GM13977 (cell line): ENCODE measurements around the gene SLC39A5.

Experiments used
- DNase-seq: peaks from one replicate; pipeline ENCODE4 v3.0.0; 2012; ENCODE audit warnings: low spot score
- CTCF ChIP-seq: IDR thresholded peaks from 2 replicates; pipeline ENCODE4 v1.5.1; 2012; ENCODE audit warnings: mild to moderate bottlenecking, control low read depth; ENCODE audit not compliant: insufficient read depth; ENCODE audit errors: extremely low read depth, missing control alignments
- in situ Hi-C: fragments of 300-500 bp; cut with MboI; formaldehyde crosslinking; loops from one replicate; pipeline ENCODE4 v1.12.0; 2022; ENCODE audit warnings: low sequenced_read_pairs, low pct_unique_long_range_greater_than_20kb, mixed read lengths, inconsistent platforms; ENCODE audit not compliant: unreplicated experiment

Gene SLC39A5

GRCh38 chr12:56213878-56214277, 16.0 kb upstream of the SLC39A5 start:
- in situ Hi-C loops: no loop called here
- DNase-seq: no peak
- TF ChIP-seq CTCF: no peak

- in situ Hi-C loops: no loop called here
- TF ChIP-seq CTCF: no peak
- DNase-seq: no peak
Measured at GRCh38 chr12:56216461-56216860, 13.4 kb upstream of the SLC39A5 start.

- no peak for DNase-seq
- in situ Hi-C loops: no loop called here
- no peak for TF ChIP-seq CTCF
Measured at GRCh38 chr12:56219840-56220239, 10.0 kb upstream of the SLC39A5 start.

- in situ Hi-C loops: no loop called here
- TF ChIP-seq CTCF: no peak
- peak; percentile 29 for DNase-seq
Measured at GRCh38 chr12:56220611-56221231, 9.1 kb upstream of the SLC39A5 start.

GRCh38 chr12:56221232-56221756, 8.6 kb upstream of the SLC39A5 start:
- TF ChIP-seq CTCF: no peak
- in situ Hi-C loops: no loop called here
- DNase-seq: no peak

GRCh38 chr12:56221757-56222530, 7.9 kb upstream of the SLC39A5 start, which contains the start of gene RNF41:
Gene RNF41, minus strand, starts transcription at chr12:56221922. Its CDS starts 7,875 bp downstream, at chr12:56214047.
- in situ Hi-C loops: no loop called here
- no peak for TF ChIP-seq CTCF
- DNase-seq: peak; percentile 97
